ENCODE data around the gene GOLGA3.

The GOLGA3 gene

GRCh38 chr12:132719141-132719953, 109.3 kb downstream of the GOLGA3 start:
- Histone ChIP-seq H2AFZ (ENCODE audit: low read depth, low read length) (no peak overlapping the region), H3K9me3 (ENCODE audit: insufficient read depth, low read length) (no peaks in the 10 kb centered on the region), H3K27ac (ENCODE audit: low read length) (no peak overlapping the region), H3K36me3 (replicated peaks; ENCODE audit: low read depth, low read length) (peaks cover 70% of the 10 kb centered on the region), H3K79me2 (ENCODE audit: low read length) (peaks cover 19% of the 10 kb centered on the region), H4K20me1 (ENCODE audit: insufficient read depth, low read length) (peaks cover 5% of the 10 kb centered on the region), H3K9ac (ENCODE audit: low read length) (no peak overlapping the region), H3K4me2 (ENCODE audit: low read length) (no peak overlapping the region), H3K27me3 (ENCODE audit: low read depth, low read length) (no peaks in the 10 kb centered on the region), H3K4me3 (ENCODE audit: low read length) (no peak overlapping the region), H3K4me1 (ENCODE audit: low read length) (no peaks in the 10 kb centered on the region)
- TF ChIP-seq, protein P1, sequence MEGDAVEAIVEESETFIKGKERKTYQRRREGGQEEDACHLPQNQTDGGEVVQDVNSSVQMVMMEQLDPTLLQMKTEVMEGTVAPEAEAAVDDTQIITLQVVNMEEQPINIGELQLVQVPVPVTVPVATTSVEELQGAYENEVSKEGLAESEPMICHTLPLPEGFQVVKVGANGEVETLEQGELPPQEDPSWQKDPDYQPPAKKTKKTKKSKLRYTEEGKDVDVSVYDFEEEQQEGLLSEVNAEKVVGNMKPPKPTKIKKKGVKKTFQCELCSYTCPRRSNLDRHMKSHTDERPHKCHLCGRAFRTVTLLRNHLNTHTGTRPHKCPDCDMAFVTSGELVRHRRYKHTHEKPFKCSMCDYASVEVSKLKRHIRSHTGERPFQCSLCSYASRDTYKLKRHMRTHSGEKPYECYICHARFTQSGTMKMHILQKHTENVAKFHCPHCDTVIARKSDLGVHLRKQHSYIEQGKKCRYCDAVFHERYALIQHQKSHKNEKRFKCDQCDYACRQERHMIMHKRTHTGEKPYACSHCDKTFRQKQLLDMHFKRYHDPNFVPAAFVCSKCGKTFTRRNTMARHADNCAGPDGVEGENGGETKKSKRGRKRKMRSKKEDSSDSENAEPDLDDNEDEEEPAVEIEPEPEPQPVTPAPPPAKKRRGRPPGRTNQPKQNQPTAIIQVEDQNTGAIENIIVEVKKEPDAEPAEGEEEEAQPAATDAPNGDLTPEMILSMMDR (IDR thresholded peaks at IDR 0.05; ENCODE audit: low read depth, low read length) = no peak
- TF ChIP-seq EZH2phosphoT487 (IDR thresholded peaks at IDR 0.05; ENCODE audit: low read depth) = no peak

All from OCI-LY3 (cell line).